NCI-H2196 treated with DMSO at 0.1 percent for 48 hours (cell line): ENCODE data around the gene NCOA3.
A peak's percentile ranks its signal among the peaks of the same experiment; 100 is the strongest.

Experiments
- DNase-seq: peaks from one replicate; lab custom pipeline; 2025; ENCODE audit not compliant: unreplicated experiment; lab: John Stamatoyannopoulos, UW

NCOA3 gene

DNA sequence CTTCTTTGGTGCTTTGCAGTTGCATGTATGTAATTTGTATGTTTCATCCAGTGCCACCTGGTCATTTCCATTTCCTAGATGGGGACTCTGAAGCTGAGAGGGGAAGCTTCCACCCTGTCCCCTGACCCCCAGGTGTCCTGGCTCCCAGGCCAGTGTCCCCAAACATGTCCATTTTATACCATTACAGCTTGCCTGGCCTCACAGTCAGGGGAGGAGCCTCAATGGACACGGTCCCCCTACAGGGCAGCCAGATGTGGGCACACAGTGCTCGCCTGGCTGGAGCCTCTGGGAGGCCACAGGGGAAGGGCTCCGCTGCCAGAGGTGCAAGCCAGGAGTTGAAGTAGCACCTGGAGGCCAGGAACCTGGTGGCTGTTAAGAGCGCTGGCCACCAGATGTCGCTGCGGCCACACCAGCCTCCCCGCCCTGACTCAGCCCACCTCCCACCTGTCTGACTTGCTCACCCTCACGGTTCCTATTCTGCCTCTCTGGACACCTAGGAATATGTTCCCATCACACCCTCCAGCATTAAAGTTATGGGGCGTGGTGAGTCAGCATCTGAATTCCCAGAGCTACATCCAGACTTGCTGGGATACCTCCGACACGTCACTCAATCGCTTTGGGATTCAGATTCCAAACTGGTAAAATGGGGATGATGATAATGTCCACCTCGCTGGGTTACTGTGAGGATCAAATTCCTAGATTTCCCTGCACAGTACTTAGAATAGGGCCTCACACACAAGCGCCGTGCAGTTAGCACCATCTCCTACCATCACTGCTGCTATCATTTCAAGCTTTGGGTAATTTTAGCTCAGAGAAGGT is 176.2 kb downstream of the NCOA3 start:
- peak; percentile 65 for DNase-seq

DNA sequence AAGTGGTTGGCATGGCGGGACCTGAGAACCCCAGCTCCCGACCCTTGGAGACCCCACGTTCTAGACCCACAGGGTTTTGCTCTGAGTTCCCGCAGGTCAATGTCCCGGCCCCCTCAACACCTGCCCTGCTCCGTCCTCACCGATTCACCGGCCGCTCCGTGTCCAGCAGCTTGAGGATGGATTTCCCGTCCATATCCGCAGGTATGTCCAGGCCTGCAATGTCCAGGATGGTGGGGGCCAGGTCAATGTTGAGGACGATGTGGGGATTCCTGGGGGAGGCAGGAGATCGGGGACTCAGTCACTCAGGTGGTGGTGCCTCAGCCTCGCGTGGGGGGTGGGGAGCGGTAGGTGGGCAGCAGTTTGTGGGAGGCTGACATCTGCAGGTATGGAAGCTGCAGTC is 176.8 kb downstream of the NCOA3 start:
- no peak for DNase-seq

DNA sequence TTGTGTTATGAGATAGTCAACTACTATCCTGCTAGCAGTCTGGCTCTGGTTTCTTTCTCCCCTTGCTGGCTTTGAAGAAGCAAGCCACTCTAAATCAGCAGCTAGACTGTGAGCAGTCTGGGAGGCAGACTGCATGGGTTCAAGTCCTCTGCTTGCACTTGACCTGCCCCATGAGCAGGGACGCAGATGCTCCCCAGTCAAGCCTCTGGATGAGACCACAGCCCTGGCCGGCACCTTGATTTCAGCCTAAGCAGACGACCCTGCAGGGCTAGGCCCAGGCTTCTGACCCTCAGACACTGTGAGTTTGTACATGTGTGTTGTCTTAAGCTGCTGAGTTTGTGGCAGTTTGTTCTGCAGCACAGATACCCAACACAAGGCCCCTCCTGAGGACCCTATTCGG is 177.8 kb downstream of the NCOA3 start:
- DNase-seq, result no peak

DNA sequence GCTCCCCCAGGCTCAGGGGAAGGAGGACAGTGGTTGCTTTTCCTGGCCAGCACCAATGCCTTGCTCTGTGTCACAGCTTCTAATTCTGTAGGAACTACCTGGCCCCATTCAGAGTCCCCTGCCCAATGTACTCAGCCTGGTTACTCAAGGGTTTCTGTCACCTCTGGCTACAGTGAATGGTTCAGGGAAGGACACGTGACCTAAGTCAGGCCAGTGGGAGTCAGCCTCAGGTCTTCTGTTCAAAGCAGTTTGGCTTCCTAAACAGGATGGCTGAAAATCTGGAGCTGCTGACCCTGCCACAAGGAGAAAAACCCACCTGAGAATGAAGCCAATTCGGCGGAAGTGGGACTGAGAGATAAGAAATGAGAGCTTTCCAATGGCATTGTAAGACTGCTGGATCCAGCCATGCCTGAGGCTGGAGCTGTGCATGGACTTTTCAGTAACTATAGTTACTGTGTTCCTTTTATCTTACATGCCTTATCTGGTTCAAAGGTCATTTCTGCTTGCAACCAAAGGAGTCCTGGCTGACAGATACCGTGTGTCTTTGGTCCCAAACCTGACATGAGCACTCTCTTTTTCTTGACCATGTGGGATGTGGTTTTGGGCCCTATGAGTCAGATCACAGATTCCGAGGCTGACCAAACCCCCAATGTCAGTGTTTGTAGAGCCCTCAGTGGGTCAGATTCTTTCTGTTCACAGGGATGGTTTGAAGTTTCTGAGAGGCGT is 179.3 kb downstream of the NCOA3 start:
- DNase-seq, result no peak

DNA sequence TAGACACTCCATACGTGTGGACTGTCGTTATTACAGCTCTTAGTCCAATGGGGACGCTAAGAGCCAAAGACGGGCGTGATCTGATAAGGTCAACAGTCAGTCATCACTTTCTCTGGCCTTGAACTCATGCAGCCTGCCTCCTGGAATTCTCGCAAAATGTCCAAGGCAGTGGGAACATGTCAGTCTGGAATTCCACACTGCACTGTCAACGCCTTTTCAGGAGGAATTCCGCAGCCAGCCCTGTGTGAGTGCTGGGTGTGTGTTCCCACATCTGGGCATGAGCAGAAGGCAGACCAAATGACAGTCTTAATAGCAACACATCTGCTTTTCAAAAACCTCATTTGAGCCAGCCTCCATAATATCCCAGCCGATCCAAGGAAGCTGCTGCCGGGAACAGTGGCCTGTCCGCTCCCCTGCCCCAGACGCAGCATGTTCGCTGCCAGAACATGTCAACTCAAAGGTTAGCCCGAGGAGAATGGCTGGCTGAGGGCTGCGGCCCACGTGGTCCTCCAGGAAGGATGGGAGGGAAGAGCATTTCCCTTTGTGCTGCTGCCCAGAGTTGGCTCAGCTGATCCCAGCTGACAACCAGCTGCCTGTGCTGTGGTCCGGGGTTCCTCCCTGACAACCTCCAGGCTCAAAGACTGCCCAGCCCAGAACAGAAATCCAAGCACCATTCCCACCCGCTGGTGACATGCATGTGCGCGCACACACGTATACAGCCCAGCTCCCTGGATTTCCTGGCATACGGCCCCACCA is 180.5 kb downstream of the NCOA3 start:
- no peak for DNase-seq

DNA sequence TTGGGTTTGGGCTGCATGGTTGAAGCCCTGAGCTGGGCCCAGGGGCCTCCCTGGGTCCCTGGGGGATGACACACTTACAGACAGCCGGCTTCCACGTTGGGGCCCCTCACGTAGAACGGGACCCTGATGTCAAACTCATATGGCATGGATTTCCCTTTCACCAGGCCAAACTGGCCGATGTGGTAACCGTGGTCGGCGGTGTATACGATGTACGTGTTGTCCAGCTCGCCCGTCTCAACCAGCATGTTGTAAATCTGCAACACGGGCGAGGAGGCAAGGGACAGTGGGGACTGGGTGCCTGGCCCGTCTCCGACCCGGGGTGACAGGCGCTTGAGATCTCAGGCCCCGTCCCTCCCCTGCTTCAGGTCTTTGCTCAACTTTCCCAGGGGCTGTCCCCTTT is 181.2 kb downstream of the NCOA3 start:
- no peak for DNase-seq

DNA sequence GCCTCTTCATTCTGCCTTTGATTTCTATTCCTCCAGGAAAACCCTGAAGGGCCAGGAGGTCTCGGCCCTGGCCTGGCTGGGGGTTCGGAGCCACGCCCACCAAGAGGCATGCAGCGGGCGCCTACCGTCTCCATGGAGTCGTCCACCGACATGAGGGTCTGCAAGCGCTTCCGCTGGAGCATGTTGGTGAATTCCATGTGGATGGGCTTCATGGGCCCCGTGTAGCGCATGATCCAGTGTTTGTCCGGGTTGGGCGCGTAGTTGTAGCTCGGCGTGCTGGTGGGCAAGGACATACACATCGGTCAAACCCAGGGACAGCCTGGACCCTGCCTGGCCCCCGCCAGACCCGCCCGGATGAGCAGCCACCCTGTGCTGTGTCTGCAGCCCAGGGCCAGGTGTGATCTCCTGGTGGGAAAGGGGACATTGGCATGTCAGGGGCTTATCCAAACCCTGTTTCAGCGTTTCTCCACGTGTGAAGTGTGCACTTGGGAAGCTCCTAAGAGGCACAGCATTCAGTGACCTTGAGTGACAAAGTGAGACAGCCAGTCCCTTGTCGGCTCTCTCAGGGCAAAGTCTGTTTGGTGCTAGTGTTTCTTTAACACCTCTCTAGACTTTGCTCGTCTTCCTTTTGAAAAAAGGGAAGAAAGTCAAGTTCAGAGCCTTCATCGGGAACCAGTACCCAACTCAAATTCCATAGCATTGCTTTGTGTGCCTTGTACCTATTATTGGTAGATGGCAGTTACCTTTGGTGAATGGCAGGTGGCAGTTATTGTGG is 182.8 kb downstream of the NCOA3 start:
- no peak for DNase-seq

DNA sequence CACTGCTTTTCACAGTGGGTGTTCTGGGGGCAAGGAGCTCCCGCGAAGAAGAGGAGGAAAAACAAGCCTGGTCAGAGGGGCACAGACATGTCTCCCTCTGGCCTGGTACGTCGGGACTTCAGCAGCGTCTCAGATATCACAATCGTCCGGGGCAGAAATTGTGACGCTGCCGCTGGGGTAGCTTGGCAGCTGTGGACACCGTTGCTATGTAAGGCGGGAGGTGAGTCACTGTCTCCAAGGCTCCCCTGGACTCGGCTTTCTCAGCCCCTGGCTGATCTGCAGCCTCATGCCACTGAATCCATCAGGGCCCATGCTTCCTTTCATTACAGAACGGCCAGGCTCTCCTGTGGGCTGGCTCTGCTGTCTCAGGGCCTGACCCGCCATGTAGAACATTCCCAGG is 184.9 kb downstream of the NCOA3 start:
- DNase-seq, result no peak

DNA sequence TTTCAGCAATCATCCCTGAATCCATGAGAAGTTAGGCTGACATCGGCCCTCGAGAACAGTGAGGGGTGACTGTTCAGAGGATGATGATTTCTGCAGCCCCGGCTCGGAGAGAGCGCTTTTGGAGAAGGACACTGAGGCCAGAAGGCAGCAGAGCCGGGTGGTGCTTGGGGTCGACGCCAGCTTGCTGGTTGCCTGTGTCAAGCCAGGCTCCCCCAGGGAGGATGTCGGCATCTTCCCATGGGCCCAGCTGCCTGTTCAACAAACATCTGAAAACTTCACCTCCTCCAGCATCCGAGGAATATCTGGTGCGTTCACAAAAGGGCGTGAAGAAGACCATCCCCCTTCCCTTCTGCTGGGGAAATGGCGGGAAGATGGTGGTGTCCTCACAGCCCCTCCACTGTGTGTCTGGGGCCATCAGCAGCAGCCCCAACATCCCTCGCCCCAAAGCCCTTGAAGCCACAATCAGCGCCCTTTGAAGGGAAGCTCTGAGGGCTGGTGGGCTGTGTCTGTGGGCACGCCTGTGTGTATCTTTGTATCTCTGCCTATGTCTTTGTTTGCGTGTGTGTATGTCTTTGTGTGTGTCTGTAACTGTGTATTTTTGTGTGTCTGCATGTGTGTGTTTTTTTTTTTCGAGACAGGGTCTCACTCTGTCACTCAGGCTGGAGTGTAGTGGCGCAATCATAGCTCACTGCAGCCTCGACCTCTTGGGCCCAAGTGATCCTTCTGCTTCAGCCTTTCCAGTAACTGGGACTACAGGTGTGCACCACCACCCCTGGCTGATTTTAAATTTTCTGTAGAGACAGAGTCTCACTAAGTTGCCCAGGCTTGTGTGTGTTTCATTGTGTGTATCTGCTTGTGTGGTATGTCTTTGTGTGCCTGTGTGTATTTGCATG is 185.7 kb downstream of the NCOA3 start:
- DNase-seq, result no peak

DNA sequence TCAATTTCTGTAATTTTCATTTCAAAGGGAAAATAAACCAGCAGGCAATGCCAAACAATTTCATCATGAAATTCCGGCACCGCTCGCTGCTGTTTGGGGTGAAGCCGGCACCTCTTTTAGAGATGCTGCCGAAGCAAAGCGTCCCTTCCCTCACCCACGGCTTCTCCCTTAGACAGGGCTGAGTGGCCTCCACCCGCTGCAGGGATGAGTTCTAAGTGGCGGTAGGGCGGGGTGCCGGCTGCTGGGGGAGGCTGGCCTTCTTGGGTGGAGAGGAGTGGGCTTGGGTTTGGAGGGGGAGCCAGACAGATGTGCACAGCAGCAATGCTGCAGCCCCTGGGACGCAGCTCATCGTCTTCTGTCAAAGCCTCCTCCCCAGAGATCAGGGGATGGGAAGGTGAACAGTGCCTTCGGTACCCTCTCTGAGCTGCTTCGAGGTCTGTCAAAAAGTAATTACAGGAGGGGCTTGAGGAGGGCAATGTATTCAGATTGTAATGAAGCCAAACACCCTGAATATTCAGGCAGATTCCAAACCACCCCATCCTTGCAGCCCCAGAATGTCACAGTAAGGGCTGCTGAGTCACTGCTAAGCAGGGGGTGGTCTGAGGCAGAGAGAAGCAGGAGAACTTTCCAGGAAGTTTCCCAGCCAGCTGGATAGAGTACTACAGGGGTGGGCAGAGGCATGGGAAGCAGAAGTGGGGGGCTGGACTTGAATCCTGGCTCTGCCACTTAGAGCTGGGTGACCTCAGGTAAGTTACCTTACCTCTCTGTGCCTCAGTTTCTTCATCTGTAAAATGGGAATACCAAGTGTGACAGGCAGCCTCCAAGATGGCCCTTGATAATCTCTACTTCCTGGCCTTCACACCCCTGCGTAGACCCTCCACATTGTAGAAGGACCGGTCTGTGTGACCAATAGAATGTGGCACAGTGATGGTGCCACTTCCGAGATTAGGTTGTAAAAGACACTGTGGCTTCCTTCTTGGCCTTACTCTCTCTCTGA is 187.0 kb downstream of the NCOA3 start:
- DNase-seq, result no peak

DNA sequence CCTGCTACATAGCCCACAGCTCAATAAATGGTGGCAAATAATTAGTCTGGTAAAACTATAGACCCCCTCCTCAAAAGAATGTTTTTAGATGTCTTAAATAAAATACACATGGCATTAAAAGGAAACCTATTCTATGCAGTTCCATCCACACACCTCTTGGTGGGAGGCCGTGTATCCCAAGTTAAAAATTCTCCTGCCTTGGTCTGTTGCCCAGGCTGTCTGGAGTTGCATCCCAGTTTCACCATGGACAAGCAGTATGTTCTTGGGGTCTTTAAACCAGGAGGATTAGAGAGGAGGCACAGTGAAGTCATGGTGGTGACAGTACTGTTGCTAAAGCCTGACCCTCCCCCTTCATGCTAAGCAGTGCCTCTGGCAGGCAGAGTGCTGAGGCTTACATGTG is 188.0 kb downstream of the NCOA3 start:
- no peak for DNase-seq

DNA sequence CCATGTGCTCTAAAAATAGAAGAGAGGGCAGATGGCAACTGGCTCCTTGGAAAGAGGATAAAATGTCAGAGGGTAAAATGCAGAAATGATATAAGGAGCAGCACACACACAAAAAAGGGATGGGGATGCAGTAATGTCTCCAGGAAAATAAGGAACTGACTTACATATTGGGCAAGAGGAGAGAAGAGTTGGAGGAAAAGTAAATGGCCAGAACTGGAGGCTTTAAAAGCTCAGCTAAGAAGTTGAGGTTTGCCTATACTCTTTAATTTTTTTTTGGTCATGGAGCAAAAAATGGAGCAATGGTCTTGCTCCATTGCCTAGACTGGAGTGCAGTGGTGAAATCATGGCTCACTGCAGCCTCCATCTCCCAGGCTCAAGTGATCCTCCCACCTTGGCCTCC is 189.9 kb downstream of the NCOA3 start:
- DNase-seq, result no peak

DNA sequence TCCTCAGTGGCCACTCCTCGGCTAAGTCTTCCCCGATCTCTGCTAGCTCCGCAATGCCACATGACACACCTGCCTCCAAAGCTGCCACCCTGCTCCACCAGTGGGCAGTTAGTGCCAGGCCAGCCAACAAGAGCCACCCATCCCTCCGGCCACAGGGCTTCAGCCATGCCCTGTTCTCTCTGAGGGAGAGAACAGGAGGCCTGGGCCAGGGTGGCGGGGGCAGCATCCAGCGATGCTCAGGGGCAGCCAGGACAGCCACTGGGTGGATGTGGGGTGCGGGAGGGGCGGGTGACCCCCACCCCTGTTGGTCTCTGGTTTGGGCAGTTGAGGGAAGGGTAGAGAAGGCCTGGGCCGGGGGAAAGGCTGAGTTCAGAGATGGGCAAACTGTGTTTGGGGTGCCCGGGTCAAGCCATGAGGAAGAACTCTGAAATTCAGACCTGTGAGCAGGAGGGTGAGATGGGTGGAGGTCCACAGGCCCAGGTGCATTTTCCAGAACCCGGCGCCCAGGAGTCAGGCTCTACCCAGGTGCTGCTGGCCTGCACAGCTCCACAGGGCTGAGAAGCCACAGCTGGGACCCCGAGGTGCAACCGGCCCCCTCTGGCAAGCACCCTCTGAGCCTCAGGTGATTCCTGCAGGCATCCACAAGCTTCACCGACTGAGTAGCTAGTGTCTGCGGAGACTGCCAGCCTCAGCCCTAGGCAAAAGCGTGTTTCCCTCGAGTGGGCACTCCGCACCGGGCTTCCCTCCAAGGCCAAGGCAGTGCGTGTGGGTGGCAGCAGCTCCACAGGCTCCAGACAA is 192.5 kb downstream of the NCOA3 start:
- DNase-seq, result no peak

DNA sequence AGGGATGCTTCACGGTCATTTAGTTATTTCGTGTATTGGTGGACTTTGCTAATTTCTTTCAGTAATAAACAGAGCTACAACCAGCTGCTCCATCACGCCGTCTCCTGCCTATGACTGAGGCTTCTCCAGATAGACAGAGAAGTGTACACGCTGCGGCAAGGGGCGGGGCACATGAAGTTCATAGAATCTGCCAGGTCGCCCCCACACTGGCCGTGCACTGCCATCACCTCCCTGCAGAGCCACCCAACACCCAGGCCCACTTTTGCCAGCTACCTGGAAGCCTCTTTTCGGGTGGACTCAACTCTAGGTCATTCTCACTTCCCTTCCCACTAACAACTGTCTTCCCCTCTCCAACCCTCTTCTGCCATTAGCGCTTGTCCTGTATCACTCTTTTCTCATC is 195.2 kb downstream of the NCOA3 start:
- no peak for DNase-seq

DNA sequence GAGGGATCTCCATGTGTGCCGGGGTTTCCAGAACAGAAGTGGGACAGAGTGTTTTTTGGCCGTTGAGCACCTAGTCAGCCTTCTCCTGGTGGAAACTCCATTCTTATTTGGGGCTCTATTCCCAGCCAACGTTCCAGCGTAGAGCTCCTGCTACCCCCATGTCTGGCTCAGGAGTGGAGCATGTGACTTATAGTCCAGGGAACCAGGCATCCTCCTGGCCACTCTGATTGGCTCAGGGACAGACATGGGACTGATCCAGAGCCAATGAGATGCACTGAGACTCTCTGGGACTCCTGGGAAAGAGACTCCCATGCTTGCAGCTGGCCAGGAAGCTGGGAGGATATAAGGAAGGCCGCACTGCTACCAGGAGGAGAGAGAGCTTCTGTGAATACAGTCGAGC is 196.5 kb downstream of the NCOA3 start:
- no peak for DNase-seq

DNA sequence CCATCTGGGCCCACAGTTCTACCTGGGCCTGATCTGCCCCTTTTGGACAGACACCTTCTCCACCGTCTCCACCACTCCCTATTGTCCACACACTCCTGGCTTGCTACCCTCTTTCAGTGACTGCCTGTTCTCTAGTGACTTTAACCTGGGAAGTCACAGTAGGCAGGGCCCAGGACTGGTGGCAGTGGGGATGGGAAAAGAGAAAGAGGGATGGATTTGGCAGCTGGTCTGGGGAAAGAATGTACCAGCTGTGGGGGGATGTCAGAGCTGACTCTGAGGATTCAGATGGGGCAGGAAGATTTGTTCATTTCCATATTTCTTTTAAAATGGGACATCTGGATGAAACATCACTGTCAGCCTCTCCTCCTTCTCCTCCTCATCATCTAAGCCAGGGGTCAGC is 198.1 kb downstream of the NCOA3 start:
- no peak for DNase-seq

DNA sequence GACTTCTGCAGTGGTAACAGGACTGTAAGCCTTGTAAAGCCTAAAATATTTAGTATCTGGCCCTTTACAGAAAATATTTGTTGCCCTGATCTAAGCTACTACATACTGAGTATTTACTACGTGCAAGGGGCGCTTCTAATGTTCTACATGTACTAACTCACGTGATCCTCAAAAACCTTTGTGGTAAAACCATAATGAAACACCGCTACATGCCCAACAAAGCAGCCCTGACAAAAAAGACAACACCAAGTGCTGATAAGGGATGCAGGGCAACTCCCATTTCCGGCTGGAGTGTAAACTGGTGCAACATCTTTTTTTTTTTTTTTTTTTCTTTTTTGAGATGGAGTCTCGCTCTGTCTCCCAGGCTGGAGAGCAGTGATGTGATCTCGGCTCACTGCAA is 198.6 kb downstream of the NCOA3 start:
- no peak for DNase-seq

DNA sequence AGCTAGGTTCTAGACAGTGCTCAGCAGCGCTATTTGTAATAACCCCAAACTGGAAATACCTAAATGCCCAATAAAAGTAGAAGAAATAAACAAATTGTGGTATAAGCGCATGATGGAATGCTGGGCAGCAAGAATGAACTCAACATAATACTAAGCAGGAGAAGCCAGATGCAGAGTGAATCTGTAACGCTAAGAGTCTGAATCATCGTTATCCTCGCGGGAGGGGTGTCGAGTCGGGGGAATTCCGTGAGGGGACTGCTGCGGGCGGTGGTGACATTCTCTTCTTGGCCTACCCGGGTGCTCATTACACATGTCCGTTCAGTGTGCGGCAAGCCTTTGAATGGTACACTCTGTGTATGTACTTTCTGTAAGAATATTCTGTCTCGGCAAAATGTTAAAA is 199.9 kb downstream of the NCOA3 start:
- DNase-seq, result no peak
